GDM1 (cell line): ENCODE data around the gene ATP1A2.
A peak's percentile ranks its signal among the peaks of the same experiment; 100 is the strongest.
"Not testable (repeated sequence)": the region's sequence is repeated elsewhere in the genome, so short reads cannot be mapped to it uniquely, and the experiment has no call there.

Source experiments
- DNase-seq: peaks from one replicate; lab custom pipeline; 2025; lab: John Stamatoyannopoulos, UW

Gene ATP1A2

DNA sequence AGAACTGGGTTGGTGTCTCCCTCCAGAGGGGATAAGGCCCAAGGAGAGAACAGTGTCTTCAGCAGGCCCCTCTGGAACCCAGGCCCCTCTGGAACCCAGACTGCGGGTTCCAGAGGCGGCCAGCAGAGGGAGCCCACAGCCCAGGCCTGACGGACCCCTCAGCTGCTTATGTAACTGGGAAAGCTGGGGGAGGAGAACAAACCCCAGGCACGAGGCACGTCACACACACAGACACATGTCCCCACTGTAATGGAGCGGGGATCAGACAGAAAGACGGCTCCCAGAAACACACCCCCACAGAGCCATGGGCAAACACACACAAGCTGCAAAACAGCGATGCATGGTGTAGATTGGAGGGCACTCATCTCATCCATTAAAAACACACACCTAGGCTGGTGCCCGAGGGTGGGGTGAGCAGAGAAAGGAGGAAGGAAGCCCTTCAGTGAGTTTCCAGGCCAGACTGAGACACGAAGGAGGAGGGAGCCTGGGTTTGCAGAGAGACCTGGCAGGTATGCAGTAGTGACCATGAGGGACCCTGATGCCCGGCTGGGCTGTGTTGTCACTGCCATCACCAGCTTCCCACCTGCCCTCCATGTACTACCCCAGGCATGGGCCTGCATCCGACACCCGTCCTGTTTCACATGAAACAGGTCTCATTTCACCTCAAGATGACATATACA is 14.4 kb upstream of the ATP1A2 start:
- DNase-seq = peak; percentile 68

DNA sequence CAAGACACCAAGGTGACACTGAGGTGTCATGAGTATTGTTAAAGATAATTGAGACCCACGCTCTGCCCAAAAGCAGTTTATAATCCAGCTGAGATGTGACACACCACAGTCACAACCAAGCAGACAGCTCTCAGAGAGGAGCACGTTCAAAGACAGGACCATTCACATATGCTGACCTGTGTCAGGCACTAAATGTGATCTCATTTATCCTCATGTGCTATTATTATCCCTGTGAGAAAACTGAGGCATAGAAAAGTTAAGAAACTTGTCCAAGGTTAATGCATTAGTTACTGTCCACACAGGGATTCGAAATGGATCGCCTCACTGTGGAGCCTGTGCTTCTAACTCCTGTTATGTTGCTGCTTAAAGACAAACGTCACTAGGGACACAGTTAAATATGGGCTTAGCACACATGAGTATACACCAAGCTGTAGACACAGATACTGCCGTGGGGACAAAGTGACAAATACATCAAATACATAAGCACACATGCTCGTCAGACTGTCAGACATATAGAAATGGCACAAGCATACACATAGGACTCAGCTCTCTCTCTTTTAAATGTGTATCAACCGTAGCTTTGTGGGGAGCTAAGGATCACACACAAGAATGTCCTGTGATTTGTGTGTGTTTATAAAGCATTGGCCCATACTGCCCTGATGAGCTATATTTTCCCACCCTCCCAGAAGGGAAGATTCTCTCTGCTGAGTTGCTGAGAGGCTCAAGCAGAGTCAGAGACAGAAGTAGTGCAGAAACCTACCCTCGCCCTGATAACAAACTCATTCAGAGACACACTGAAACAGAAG is 13.6 kb upstream of the ATP1A2 start:
- no peak for DNase-seq

DNA sequence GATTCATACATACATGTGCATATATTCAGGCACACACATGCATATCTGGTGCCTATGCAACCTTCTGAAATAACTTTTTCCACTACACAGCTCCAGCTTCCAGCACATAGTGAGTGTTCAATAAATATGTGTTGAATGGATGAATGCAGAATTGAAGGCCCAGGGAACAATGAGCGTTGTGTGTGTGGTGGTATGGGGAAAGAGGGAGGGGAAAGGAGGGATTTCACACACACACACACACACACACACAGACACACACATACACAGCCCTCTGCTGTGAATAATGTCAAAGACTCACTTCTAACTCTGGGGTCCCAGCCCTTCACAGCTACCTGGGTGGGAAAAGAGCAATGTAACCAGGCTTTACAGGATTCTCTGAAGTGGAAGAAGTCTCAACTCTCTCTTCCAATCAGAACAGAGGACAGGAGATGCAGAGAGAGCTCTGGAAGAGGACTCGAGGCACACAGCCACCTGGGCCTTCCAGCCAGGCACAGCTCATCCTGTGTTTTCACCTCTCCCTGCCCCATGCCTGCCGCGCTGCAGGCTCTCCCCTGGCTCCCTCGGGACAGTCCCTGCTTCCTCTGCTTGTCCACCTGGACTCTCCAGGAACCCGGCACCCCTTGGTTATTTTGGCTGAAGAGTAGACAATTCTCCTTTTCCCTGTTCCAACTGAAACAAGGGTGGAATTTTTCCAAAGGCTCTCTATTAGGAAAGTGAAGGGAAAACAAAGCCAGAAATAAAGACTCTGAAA is 11.7 kb upstream of the ATP1A2 start:
- no peak for DNase-seq

DNA sequence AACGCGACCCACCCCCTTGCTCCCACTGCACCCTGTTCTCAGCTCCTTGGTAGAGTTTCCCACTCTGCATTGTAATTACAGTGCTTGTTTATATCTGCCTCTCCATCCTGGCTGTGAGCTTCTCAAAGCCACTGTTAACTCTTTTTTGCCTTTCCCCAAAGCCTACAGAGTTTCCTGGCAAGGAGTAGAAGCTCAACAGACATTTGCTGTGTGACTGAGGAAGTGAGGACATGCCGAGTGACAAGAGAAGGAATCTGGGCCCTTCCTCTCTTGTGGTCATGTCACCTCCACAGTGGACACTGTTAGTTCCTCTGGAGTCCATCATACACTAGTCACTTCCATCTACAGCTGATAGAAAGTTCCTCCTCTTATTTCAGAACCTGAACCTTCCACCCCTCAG is 11.1 kb upstream of the ATP1A2 start:
- peak; percentile 1 for DNase-seq

DNA sequence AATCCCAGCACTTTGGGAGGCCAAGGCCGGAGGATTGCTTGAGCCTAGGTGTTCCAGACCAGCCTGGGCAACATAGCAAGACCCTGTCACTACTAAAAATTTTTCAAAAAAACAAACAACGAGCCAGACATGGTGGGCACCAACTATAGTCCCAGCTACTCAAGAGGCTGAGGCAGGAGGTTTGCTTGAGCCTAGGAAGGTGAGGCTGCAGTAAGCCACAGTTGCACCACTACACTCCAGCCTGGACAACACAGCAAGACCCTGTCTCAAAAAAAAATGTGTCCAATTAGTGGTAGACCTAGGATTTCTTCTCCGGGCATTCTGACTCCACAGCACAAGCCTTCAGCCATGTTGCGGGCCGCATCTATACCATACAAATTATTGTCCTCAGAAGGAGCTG is 10.4 kb upstream of the ATP1A2 start:
- DNase-seq = no peak

DNA sequence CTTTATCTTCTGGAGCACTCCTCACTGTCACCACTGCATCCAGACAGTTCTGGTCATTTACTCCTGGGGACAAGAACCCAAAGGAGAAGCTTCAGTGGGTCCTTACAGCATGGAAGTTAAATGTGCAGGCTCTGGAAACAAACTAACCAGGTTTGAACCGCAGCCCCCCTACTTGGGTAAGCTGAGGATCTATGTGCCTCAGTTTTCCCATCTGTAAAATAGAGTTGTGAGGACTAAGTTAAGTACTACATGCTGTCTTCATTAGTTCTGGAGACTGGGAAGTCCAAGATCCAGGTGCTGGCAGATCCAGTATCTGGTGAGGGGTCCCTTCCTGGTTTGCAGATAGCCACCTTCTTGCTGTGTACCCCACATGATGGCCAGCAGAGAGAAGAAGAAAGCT is 8.0 kb upstream of the ATP1A2 start:
- no peak for DNase-seq

DNA sequence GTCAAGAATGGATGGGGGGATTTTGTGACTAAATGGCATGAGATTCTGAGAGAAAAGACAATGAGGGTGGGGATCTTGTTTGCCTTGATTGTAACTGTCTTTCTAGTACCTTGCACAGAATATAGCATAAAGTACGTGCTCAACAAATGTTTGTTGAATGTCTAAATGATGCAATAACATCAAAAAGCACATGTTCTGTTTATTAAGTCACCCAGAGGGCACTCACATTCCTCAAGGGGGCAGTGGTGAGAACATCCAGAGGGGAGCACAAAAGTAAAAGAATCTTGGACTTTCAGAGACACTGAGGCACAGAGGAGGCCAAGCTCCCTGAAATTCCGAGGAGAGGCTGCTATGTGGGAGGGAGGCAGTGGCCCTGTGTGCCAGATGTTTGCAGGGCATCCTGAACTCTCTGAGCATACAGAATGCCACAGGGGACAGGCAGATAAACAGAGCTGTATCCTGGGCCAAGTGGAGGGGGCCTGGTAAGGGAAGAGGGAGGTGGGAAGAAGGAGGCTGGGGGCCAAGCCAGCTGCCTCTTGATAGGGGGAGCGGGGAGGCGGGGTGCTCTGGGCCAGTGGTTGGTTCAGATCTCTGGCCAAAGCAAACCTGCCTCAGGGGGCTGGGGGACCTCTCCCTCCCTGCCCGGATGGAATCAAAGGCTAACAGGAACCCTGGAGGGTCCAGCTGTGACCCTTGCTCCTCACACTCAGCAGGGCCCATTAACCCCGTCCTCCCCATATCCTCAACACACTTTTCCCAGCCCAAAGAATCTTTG is 6.5 kb upstream of the ATP1A2 start:
- DNase-seq = peak; percentile 1

DNA sequence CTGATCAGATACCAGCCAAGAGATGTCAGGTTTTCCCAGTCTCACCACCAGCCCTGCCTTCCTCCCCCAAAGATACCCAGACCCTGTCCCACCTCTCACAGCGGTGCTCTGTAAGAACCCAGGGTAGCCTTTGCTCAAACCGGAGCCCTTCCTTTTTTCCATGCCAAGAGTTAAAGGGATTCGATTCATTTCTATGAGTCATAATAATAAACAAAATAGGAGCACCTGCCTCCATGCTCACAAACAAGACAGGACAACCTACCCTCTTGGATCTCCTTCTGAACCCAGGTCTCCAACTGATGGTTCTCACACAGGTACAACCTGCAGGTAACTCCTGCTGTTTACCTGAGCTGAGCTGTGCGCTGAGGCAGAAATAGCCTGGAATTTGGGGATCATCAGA is 5.9 kb upstream of the ATP1A2 start:
- DNase-seq = no peak

DNA sequence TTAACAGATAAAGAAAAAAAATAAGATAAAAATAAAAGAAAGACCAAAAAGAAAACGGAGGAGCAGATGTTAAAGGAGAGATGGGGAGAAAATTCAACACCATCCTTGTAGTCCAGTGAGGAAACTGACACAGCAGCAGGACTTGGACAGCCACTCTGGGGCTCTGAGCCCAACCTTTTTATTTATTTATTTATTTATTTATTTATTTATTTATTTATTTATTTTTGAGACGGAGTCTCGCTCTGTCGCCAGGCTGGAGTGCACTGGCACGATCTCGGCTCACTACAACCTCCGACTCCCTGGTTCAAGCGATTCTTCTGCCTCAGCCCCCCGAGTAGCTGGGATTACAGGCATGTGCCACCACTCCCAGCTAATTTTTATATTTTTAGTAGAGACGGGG is 4.1 kb upstream of the ATP1A2 start:
- DNase-seq = not testable (repeated sequence)

DNA sequence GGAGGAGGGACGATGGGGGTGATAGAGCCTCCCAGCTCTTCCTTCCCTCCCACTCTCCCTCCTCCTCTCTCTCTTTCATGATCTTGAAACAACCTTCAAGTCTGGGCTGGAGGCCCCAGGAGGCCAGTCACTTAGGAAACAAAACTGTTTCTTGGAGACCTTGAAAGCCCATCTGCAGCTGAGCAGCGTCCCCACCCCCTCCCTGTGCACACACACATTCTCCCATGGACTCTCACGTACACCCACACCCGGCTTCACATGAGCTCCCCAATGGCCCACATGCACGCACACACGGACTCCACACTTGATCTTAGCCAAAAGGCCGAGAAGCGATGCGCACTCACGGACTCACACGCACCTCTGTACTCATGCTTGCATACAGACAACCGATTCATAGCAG is 3.2 kb upstream of the ATP1A2 start:
- no peak for DNase-seq

DNA sequence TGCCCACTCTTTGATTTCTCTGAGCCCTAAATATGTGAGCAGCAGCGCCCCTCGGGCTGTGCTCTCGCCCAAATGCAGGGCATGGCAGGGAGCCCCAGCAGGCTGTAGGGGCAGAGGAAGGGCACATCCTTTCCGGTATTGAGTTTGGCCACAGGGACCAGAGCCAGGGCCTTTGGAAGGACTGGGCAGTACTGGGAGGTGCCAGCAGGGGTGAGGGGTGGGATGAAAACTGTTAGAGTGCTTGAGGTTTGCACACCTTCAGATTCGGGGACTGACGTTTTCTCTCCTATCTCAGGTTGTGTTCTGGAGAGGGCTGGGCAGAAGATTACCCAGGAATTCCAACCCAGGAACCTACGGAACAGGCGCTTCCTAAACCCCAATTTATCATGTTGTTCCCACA is 2.2 kb upstream of the ATP1A2 start:
- DNase-seq = no peak

DNA sequence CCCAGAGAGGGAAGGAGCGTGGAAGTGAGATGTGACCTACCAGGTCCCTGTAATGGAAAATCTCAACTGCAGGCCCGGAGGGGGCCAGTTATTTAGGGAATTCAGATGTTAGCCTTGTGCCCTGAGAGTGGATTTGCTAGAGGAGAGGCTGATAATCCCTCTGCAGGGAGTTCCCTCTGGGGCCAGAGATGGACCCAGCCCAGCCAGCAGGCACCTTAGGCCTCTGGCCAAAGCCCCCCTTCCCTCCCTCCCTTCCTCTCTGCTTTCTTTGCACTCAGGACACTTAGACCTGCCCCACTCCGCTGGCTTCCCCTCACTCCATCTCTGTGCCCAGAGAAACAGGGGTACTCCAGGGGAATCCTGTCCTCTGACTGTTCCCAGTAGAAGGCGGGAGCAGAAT is 1.5 kb upstream of the ATP1A2 start:
- DNase-seq = no peak

DNA sequence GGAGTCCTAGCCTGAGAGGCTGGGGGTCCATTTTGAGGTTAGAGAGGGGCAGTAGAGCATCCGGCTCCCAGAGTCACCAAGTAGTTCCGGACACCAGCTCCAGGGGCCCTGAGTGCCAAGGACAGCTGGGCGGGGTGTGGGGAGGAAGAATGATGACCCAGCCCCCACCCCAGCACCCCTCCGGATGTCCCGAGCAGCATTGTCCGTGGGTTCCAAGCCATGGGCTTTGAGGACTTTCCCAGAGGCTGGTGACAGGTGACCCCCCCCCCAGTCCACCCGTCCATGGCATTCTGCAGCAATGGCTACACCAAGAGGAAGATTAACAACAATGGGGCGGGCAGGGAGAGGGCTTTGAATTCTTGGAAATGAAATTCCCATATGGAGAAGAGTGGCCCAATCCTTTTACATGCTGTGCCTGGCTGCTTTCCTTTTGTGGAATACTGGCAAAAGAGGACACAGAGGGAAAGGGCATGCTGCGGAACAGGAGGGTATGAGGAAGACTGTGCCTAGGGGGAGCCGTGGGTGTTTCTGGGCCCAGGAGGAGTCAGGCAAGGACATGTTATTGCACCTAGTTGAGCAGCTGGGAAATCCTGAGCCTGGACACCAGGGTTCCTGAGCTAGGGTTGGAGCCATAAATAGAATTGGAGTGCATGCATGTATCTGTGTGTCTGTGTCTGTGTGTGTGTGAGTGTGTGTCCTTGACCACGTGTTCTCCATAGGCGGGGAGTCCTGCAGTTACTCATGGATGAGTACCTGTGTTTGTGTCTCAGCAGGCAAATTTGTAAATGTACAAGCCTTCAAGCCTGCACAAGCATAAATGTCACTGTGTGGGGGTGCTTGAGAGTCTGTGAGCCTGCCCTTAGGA is 956 bp downstream of the ATP1A2 start:
- DNase-seq = no peak

DNA sequence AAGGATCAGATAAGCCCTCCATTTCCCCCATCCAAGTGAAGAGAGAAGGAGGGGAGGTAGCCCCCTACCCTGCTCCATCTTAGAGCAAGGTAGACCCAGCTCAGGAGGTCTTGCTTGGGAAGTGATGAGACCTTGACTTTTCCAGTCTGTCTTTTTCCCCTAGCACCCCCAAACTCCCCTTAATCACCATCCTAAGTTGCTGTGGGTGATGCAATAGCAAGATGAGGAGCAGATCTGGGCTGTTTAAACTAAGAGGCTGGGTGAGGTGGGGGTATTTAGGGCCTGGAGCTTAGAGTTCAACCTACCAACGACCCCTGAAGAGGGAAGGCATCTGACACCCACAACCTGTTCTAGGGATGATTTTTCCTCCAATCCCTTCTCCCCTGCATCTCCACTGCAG is 1.7 kb downstream of the ATP1A2 start:
- no peak for DNase-seq

DNA sequence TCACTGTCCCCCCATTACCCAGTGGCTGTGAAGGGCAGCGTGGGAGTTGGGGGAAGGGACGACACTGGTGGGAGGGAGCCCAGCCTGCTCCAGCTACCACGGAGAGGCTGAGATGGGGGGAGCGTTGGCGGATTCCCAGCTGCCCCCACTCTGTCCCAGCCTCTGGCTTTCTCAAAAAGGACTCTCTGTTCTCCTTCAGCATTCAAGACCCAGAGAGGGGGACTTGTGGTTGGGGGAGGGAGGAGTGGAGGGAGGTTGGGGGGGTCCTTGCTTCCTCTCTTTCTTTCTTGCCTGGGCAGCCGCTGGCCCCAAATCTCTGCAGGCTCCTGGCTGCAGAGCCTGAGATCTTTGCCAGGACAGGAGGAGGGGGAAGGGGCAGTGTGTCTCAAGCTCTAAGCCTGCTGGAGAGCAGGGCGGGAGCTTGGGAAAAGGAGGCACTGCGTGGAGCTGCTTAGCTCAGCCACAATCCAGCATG is 2.2 kb downstream of the ATP1A2 start:
- DNase-seq = no peak

DNA sequence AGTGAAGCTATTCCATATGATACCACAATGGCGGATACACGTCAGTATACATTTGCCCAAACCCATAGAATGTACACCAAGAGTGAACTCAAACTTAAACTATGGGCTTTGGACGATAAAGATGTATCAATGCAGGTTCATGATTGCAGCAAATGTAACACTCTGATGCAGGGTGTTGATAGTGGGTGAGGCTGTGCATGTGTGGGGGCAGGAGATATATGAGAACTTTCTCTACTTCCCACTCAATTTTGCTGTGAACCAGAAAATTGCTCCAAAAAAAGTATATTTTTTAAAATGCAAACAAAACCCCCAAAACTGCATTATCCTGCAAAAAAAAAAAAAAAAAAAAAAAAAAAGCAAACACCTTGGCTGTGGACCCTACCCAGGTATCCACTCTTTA is 3.4 kb downstream of the ATP1A2 start:
- DNase-seq = no peak

DNA sequence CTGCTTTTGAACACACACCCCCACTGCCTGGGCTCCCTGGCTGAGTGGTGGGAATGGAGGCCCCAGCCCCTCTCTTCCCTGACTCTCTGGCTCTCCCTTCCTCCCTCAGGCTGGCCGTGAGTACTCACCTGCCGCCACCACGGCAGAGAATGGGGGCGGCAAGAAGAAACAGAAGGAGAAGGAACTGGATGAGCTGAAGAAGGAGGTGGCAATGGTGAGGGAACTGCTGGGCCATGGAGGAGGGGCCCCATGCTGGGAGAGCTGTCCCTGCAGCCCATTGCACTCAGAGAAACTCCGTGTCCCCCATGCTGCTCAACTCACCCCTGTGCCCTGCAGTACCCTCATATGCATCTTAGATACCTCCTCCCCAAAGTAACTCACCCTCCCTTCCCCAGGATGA is 5.2 kb downstream of the ATP1A2 start:
- no peak for DNase-seq

DNA sequence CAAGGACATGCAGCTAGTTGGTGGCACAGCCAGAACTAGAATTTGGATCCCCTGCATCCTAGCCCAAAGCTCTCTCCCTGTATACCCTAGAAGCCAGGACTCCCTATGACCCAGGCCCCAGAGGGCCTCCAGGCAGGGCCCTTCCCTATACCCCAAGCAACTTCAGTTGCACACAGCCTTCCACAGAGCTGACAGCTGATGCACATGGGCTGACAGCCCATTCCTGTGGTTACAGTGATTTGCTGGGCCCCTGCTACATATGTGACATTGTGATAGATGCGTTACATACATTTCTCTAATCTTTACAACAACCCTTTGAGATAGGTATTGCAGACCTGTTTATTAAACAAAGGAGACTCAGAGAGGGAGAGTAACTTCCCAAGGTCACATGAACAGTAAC is 5.8 kb downstream of the ATP1A2 start:
- DNase-seq = no peak

DNA sequence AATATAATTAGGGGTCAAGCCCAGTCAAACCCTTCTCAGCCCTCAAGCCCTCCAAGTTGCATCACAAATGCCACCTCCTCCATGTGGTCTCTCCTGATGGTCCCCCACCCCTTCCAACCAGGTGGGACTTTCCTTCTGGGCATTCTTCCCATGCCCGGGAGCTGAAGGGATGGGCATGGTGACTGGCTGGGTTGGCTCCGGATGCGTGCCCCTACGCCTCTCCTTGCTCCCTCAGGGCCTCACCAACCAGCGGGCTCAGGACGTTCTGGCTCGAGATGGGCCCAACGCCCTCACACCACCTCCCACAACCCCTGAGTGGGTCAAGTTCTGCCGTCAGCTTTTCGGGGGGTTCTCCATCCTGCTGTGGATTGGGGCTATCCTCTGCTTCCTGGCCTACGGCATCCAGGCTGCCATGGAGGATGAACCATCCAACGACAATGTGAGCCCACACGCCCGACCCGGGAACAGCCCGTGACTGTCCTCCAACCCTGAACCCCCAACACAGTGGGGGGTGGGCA is 7.5 kb downstream of the ATP1A2 start:
- DNase-seq = no peak

DNA sequence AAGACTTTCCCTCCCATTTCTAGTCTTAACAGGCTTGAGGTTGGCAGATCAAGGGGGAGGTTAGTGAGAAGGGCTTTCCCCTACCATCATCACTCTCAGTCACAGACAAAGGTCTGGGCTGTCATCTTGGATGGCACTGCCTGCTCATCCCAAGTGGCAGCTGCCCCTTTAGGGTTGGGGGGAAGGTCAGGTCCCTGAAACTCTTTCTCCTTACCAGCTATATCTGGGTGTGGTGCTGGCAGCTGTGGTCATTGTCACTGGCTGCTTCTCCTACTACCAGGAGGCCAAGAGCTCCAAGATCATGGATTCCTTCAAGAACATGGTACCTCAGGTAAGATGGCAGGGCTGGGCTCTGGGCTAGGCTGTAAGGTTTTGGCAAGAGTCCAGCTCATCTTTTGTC is 8.2 kb downstream of the ATP1A2 start:
- no peak for DNase-seq
